Iris pigment epithelial cell (primary cell): Measurements from ENCODE around the gene INPP5E.

ENCODE experiments used
- DNase-seq: peaks from one replicate; pipeline ENCODE4 v3.0.0-alpha.2; 2011; ENCODE audit warnings: low read depth

The INPP5E gene

DNA sequence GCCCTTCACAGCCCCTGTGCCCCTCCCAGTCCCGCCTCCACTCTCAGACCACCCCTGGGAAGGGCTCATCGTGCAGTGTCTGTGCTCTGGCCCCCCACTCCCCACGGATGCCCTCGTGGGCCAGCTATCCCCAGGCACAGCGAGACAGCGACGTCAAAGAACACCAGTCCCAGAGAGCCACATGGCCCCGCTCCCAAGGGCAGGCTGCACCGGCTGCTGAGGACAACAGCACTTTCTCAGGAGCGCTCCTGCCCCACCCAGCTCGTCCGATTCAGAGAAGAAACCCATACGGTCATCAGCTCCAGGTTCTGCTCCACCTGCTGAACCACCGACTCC lies 34.9 kb downstream of the INPP5E start:
- no peak for DNase-seq

DNA sequence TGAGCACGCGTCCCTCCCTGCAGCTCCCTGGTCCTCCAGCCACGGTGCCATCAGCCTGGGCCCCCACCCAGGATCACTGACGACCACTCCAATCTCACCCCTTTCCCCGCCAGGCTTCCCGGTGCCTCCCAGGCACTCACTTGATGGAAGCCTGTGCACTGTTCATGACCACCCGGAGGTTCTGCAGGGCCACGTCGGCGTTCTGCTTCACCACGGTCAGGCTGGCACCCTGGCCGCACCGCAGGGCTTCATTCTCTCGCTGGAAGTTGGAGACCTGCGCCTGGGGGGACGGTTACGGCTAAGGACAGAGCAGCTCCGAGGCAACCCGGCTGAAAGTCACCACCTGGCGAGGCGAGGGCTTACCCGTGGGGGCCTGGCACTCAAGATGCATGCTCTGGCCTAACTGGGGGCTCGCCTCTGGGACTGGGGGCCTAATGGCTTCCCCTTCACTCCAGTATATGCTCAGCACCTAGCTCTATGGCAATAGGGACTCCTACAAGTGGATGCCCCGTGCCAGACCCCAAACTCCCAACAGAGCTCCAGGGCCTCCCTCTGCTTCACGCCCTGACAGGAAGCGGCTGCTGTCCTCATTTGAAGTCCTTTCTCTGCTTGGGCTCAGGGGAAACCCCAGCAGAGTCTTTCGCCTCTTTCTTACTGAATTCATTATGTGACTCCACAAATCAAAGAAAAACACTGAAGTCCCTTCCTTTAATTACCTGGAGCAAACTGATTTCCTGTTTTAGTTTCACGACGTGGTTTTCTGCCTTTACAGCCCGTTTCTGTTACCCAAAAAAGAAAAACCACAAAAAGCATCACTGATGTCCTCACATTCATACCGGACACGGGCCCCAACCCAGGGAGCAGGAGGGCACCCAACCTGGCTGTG lies 35.5 kb downstream of the INPP5E start:
- DNase-seq, result no peak

GRCh38 chr9:136403538-136403914 lies 36.1 kb downstream of the INPP5E start:
- DNase-seq, result no peak

GRCh38 chr9:136402067-136402466 lies 37.6 kb downstream of the INPP5E start:
- no peak for DNase-seq

GRCh38 chr9:136401173-136401922 lies 38.3 kb downstream of the INPP5E start:
- DNase-seq, result no peak

GRCh38 chr9:136400038-136400834 lies 39.4 kb downstream of the INPP5E start, which contains the start of gene SNAPC4:
Gene SNAPC4 (minus strand): TSS chr9:136400170. CDS start chr9:136398428, 1,742 bp downstream.
- DNase-seq, result peak; percentile 82

GRCh38 chr9:136399176-136400037 lies 40.2 kb downstream of the INPP5E start:
- DNase-seq, result peak; percentile 34

- DNase-seq, result no peak
These were observed 41.4 kb downstream of the INPP5E start for GRCh38 chr9:136398286-136398685.

- no peak for DNase-seq
These were observed 42.0 kb downstream of the INPP5E start for GRCh38 chr9:136397643-136398042.

- DNase-seq, result no peak
These were observed 43.5 kb downstream of the INPP5E start for GRCh38 chr9:136396219-136396515.

GRCh38 chr9:136395345-136396218 lies 44.1 kb downstream of the INPP5E start:
- DNase-seq, result no peak

GRCh38 chr9:136395020-136395340 lies 44.7 kb downstream of the INPP5E start:
- no peak for DNase-seq

DNA sequence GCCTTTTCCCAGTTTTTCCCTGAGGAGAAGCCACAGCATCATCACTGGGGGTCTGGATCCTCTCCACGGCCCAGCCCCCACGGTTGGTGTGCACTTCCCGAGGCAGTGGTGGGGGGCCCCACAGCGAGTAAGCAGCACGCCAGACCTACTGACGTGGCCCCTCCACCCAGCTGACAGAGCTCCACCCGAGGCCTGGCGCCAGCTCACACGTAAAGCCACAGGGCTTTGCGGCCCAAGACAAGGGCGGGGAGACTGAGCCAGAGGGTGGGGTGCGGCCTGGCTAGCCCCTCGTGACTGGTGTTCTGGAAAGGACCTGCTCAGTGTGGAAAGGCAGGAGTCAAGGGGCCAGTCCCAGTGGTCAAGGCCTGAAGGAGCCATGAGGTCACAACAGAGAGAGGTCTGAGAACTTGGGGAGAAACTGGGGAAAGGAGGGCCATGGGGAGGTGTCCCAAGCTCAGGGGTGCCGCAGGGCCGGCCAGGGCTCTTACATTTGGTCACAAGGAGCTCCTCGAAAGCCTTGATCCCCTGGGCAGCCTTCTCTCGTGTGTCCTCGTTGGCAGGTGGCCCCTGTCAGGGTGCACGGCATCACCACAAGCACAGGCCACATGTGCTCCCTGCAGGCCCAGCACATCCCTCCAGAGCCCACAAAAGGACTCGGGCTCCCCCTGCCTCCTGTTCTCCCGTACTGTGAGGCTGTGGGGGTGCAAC lies 45.2 kb downstream of the INPP5E start:
- DNase-seq, result no peak

DNA sequence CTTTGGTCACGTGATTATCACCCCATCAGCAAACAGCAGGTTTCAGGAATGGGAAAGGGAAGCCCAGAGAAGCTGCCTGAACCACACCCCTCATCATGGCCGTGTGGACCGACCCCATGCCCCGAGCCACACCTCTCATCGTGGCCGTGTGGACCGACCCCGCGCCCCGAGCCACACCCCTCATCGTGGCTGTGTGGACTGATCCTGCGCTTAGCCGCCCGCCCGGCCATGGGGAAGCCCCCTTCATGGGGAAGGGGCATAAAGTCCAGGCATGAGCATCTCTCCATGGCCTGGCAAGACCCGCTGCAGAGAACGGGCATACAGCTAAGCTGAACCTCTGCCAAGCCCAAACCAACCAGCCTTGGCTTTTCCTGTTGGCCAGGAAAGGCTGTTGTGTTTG lies 46.1 kb downstream of the INPP5E start:
- no peak for DNase-seq

- no peak for DNase-seq
These were observed 46.9 kb downstream of the INPP5E start for GRCh38 chr9:136392538-136393449.

DNA sequence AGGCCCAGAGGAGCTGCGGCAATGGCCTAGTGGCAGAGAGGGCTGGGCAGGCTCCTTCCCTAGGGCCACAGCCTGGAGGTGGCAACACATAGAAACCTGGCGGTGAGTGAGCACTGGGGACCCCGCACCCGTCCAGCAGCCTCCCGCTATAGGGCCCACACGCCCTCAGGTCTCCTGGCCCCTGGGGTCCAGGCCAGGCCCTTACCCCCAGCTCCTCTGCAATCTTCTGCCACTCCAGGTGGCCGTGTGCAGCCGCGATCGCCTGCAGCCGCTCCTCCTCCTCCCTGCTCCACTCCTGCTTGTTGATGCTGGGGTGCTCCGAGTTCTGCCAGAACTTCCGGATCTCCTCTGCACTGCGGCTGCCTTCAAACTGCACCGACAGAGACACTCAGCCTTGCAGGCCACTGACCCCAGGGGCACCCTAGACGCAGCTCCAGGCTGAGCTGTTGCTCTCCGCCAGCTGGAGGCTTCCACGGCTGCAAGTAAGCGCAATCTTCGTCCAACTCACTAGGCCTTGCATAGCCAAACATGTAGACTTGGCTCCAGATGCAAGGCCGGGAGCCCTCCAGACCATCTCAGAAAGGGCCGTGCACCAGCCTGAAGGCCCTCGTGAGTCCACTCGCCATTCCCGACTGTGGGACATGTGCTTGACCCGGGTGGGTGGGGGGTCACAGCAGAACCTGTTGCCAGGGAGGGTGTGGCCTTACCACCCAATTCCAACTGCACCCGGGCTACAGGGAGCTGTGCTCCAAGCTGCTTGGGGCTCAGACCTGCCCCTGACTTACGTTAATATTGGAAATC lies 47.7 kb downstream of the INPP5E start:
- no peak for DNase-seq

- no peak for DNase-seq
These were observed 50.2 kb downstream of the INPP5E start for GRCh38 chr9:136389396-136389795.

GRCh38 chr9:136387217-136387616 lies 52.4 kb downstream of the INPP5E start:
- DNase-seq, result no peak
